NCI-H146 (cell line): ENCODE measurements around the gene SRRM2.

Source experiments
- DNase-seq: peaks from one replicate; lab custom pipeline; 2025; lab: John Stamatoyannopoulos, UW

SRRM2 gene

GRCh38 chr16:2798723-2799204, 46.3 kb downstream of the SRRM2 start:
- DNase-seq, result no peak

DNA sequence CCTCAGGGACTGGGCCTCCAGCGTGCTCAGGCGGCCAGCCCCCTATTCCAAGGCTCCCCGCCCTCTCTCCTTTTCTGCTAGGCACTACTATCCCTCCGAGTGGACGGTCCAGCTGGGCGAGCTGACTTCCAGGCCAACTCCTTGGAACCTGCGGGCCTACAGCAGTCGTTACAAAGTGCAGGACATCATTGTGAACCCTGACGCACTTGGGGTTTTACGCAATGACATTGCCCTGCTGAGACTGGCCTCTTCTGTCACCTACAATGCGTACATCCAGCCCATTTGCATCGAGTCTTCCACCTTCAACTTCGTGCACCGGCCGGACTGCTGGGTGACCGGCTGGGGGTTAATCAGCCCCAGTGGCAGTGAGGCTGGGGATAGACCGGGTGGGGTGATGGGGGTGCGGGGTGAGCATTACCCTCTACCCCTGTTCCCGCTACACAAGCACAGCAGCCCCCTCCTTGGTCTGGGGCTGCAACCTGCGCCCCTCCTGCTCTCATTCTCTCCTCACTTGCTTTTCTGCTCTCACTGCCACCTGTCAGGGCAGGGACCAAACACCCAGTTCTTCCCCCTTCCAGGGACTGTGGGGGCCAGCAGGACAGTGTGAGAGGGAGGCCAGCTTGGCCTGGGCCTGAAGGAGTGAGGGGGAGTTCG, 46.9 kb downstream of the SRRM2 start:
- no peak for DNase-seq

DNA sequence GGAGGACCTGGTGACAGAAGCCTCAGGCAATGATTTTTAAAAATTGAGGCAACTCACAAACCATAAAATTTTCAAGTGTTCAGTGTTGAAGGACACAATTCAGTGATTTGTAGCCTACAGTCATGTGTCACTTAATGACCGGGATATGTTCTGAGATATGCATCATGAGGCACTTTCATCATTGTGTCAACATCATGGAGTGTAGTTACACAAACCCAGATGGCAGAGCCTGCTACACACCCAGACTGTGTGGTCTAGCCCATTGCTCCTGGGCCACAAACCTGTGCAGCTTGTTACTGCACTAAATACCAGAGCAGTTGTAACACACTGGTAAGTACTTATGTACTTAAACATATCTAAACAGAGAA, 47.4 kb downstream of the SRRM2 start:
- DNase-seq, result no peak

- no peak for DNase-seq
Measured at GRCh38 chr16:2803545-2804195, 51.2 kb downstream of the SRRM2 start.

DNA sequence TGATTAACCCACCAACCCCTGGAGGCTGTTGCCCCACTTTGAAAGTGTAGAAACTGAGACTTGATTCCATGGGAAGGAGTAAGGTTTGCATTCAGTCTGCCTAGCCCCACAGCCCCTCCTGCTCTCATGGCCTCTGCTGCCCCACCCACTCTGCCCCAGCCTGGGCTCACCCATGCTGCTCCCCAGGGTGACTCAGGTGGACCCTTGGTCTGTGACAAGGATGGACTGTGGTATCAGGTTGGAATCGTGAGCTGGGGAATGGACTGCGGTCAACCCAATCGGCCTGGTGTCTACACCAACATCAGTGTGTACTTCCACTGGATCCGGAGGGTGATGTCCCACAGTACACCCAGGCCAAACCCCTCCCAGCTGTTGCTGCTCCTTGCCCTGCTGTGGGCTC, 52.3 kb downstream of the SRRM2 start:
- no peak for DNase-seq

DNA sequence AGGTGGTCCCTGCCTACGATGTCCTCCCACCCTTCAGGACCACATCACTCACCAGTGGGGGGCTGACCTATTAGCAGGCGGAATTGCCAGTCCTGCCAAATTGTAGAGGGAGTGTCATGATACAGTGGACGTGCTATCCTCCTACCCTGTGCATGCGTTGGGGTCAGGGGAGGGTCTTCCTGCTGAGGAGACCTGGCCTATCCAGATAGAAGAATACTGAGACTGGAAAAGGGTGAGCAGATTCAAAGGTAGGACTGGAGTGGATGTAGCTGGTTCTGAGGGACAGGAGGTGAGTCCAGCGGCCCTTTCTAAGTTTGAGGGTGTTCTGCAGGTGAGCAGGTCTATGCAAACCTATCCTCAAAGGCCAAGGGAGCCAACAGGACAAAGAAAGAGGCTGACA, 53.8 kb downstream of the SRRM2 start:
- no peak for DNase-seq

DNA sequence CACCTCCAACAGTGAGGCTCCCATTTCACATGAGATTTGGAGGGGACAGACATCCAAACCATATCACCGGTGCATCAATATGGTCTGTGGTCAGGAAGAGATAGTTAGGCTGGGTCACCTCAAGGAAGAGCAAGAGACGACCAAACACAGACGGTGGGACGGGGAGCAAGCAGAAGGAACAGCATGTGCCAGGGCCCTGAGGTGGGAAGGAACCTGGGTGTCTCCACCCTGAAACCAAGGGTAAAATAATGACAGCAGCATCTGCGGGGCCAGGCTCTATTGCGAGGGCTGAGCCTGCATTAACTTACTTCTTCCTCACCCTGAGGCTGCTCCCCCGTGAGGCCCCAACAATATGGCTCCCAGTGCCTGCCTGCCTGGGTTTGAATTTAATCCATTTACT, 55.7 kb downstream of the SRRM2 start:
- DNase-seq, result no peak

DNA sequence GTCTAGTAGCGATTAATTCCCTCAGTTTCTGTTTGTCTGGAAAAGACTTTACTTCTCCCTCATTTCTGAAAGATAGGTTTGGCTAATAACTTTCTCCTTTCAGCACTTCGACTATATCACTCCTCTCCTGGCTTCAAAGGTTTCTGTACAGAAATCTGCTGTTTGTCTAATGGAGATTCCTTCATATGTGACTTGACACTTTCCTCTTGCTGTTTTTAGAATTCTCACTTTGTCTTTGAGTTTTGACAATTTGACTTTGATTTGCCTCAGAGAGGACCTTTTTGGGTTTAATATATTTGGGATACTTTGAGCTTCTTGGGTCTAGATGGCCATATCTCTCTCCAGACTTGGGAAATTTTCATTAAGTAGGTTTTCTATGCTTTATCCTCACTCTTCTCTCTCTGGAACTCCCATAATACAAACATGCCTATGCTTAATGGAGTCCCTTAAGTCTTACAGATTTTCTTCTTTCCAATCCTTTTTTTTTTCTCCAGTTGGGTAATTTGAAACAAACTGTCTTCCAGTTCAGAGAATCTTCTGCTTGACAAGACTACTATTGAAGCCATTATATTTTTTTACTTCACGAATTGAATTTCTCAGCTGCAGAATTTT, 56.8 kb downstream of the SRRM2 start:
- no peak for DNase-seq

DNA sequence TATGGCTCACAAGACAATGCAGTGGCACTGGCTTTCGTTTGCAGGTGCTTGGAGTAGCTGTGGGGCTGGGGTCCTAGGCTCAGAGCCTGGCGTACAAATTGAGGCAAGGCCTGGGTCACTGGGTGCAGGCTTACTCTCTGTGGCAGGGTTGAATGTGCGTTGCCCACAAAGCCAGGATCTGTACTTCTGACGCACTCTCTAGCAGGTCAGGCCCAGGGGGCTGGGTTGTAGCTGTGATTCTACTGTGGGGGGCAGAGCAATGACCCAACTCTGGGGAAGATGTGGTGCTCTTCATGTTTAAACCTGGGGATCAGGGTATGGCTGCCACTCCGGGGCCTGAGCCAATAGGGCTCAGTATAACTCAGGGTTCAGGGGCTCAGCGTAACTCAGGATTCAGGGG, 58.2 kb downstream of the SRRM2 start:
- no peak for DNase-seq

DNA sequence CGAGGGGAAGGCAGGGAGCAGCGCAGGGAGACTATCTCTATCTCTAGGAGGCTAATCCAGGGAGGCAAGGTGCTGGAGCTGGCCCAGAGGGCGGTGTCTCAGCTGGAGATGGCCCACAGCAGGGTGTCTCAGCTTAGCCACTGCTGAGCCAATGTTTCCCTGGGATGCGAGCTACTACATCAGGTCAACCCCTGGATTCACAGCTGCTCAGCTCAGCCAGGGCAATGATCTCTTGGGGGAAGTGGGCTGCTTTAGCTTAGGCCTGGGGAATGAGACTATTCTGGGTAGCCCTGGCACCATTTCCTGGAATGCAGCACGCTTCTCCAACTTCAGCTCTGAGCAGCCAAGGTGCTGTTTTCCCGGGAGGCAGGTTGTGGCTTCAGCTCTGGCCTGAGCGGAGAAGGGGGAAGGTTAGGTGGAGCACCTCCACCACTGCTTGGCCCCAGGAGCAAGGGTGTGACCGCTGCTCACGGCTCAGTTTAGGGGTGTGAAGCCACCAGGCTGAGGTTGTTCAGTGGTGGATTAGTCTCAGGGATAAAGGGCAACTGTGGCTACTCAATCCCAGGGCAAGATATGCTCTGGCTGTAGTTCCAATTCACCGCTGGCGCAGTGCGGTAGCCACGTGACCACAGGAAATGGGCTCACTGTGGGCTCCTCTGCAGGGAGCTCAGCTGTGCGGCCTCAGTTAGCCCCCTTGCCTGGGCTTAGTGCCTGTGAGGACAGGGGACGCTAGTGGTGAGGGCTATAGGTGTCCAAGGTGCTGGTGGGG, 59.4 kb downstream of the SRRM2 start:
- DNase-seq, result peak; percentile 30

DNA sequence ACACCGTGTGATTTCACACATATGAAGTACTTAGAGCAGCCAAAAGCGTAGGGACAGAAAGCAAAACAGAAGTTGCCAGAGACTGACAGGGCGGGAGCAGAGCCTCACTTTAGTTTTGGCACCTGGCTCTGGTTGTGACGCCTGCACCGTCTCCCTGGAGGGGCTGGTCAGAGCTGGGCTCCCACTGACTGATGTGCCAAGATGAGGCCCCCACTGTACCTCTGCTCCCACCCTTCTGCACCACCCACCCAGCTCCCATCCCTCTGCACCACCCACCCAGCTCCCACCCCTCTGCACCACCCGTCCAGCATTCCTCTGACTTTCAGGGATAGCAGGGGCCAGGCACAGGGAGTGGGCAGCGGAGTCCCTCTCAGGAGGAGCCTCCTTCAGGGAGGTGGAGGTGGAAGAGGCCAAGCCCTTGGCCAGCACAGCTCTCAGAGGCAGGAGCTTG, 61.4 kb downstream of the SRRM2 start:
- no peak for DNase-seq

GRCh38 chr16:2814551-2815298, 62.3 kb downstream of the SRRM2 start:
- DNase-seq, result no peak

DNA sequence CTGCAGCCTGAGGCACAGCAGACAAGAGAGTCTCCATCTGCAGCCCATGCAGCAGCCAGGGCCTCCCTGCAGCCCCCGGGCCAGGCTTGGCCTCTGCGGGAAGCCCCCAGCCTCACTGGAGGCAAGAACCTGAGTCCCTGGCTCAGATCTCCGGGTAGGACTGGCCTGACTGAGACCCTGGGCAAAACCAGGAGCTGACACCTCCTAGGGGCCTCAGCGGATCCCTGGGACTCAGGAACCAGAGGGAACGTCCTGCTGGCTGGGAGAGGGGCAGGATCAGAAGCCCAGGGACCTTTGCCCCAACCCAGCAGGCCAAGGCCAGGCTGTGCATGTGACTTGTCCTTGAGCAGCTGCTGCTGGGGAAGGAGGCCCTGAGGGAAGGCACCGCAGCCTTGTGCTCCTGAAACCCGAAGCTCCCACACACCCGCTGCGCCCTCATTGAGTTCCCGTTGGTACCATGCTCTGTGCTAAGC, 62.9 kb downstream of the SRRM2 start:
- DNase-seq, result no peak

DNA sequence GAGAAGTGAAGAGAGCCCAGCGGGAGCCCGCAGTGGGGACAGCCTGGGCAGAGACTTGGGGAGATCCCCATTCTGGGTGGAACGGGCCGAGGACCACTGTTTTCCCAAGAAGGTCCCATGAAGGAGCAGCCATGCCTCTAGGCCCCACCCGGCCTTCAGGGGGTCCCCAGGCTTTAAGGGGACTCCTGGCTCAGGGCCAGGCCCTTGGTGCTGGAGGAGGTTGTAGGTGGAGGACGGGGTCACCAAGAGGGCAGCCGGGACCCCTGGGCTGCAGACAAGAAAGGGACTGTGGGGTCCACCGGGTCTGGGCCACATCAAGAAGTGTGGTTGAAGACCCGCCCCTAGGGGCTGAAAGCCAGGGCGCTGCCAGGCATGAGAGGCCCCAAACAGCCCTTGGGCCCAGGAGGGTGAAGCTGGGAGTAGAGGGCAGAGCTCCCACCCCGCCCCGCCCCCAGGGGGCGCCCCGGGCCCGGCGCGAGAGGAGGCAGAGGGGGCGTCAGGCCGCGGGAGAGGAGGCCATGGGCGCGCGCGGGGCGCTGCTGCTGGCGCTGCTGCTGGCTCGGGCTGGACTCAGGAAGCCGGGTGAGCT, 64.4 kb downstream of the SRRM2 start, which contains the start of gene PRSS21:
Gene PRSS21 (plus strand): TSS at position 487 of the 589 bp plus-strand sequence. CDS start 32 bp downstream, at position 519.
- DNase-seq, result no peak

- no peak for DNase-seq
Measured at GRCh38 chr16:2817340-2818271, 65.2 kb downstream of the SRRM2 start.

DNA sequence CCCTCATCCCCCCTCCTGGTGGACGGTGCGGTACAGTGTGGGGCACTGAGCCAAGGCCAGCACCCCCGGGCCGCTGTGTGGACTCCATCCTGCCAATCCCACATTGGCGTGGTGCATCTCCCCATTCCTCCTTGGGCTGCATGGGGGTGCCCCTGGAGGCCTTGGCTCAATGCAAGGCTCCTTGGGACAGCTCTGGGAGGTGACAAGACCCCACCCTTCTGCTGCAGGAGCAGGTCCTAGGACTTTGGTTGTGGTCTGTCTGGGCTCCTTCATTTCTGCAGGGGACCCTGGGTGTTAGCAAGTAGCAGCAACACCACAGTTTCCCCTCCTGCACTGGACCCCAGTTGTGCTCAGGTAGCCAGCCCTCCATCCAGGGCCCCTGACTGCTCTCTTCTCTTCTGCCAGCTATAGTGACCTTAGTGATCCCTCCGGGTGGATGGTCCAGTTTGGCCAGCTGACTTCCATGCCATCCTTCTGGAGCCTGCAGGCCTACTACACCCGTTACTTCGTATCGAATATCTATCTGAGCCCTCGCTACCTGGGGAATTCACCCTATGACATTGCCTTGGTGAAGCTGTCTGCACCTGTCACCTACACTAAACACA, 65.9 kb downstream of the SRRM2 start:
- no peak for DNase-seq

GRCh38 chr16:2819179-2819938, 66.9 kb downstream of the SRRM2 start:
- no peak for DNase-seq

GRCh38 chr16:2819939-2820835, 67.7 kb downstream of the SRRM2 start:
- no peak for DNase-seq
